Nephron progenitor cell (in vitro differentiated cells): ENCODE data around the gene MROH8.

ENCODE experiments used
- DNase-seq: peaks from one replicate; pipeline ENCODE4 v3.0.0; 2021
- H3K27ac Mint-ChIP-seq: 2 replicates; pipeline ENCODE4 v1.8.0; 2021; ENCODE audit warnings: mild to moderate bottlenecking, moderate library complexity, mixed read lengths
- H3K27me3 Mint-ChIP-seq: 2 replicates; pipeline ENCODE4 v1.8.0; 2021; ENCODE audit warnings: mild to moderate bottlenecking, low read depth, mixed read lengths; ENCODE audit not compliant: poor library complexity
- H3K36me3 Mint-ChIP-seq: 2 replicates; pipeline ENCODE4 v1.8.0; 2021; ENCODE audit warnings: low read depth, mixed read lengths
- H3K4me1 Mint-ChIP-seq: 2 replicates; pipeline ENCODE4 v1.8.0; 2021; ENCODE audit warnings: mixed read lengths
- H3K4me3 Mint-ChIP-seq: 2 replicates; pipeline ENCODE4 v1.8.0; 2021; ENCODE audit warnings: mild to moderate bottlenecking, moderate library complexity, mixed read lengths
- H3K9me3 Mint-ChIP-seq: 2 replicates; pipeline ENCODE4 v1.8.0; 2021; ENCODE audit warnings: mild to moderate bottlenecking, moderate library complexity, mixed read lengths
- CTCF ChIP-seq: fragments of 200-600 bp; sonication (generic); IDR thresholded peaks from 2 replicates; pipeline ENCODE4 v1.5.0; 2021; ENCODE audit warnings: antibody characterized with exemption

The MROH8 gene

GRCh38 chr20:37202267-37202943, 23.1 kb upstream of the MROH8 start:
- TF ChIP-seq CTCF: peak; percentile 76
- Mint-ChIP-seq H3K4me1 (no peaks in the 10 kb centered on the region), H3K27me3 (no peaks in the 10 kb centered on the region), H3K36me3 (peaks cover 63% of the 10 kb centered on the region), H3K4me3 (no peak overlapping the region), H3K9me3 (no peaks in the 10 kb centered on the region), H3K27ac (no peak overlapping the region)
- peak; percentile 20 for DNase-seq

- no peak overlapping the region for H3K4me3 Mint-ChIP-seq
- no peak overlapping the region for H3K27ac Mint-ChIP-seq
- no peak for DNase-seq
- H3K36me3 Mint-ChIP-seq: peaks cover 63% of the 10 kb centered on the region
- no peaks in the 10 kb centered on the region for H3K4me1 Mint-ChIP-seq
- no peaks in the 10 kb centered on the region for H3K27me3 Mint-ChIP-seq
- H3K9me3 Mint-ChIP-seq: no peaks in the 10 kb centered on the region
- no peak for TF ChIP-seq CTCF
Observed at GRCh38 chr20:37201827-37202162, 22.4 kb upstream of the MROH8 start.

GRCh38 chr20:37200926-37201826, 21.8 kb upstream of the MROH8 start:
- Mint-ChIP-seq H3K36me3 (peaks cover 66% of the 10 kb centered on the region), H3K4me3 (no peak overlapping the region), H3K9me3 (no peaks in the 10 kb centered on the region), H3K4me1 (no peaks in the 10 kb centered on the region), H3K27me3 (no peaks in the 10 kb centered on the region), H3K27ac (peak overlapping the region; percentile 65)
- no peak for TF ChIP-seq CTCF
- DNase-seq: no peak

GRCh38 chr20:37200376-37200775, 21.0 kb upstream of the MROH8 start:
- H3K27me3 Mint-ChIP-seq: no peaks in the 10 kb centered on the region

GRCh38 chr20:37198932-37199660, 19.7 kb upstream of the MROH8 start:
- no peaks in the 10 kb centered on the region for H3K9me3 Mint-ChIP-seq
- H3K27me3 Mint-ChIP-seq: no peaks in the 10 kb centered on the region
- no peak overlapping the region for H3K4me3 Mint-ChIP-seq
- TF ChIP-seq CTCF: no peak
- peaks cover 49% of the 10 kb centered on the region for H3K36me3 Mint-ChIP-seq
- peak overlapping the region; percentile 88 for H3K27ac Mint-ChIP-seq
- H3K4me1 Mint-ChIP-seq: peaks cover 16% of the 10 kb centered on the region
- no peak for DNase-seq

More at GRCh38 chr20:37200376-37200775, 21.0 kb upstream of the MROH8 start:
- TF ChIP-seq CTCF: no peak
- H3K27ac Mint-ChIP-seq: peak overlapping the region; percentile 69
- H3K36me3 Mint-ChIP-seq: peaks cover 62% of the 10 kb centered on the region
- H3K9me3 Mint-ChIP-seq: no peaks in the 10 kb centered on the region
- H3K4me1 Mint-ChIP-seq: peaks cover 3% of the 10 kb centered on the region
- DNase-seq: no peak
- no peak overlapping the region for H3K4me3 Mint-ChIP-seq
